ENCODE data around the gene GAREM2.

The GAREM2 gene

DNA sequence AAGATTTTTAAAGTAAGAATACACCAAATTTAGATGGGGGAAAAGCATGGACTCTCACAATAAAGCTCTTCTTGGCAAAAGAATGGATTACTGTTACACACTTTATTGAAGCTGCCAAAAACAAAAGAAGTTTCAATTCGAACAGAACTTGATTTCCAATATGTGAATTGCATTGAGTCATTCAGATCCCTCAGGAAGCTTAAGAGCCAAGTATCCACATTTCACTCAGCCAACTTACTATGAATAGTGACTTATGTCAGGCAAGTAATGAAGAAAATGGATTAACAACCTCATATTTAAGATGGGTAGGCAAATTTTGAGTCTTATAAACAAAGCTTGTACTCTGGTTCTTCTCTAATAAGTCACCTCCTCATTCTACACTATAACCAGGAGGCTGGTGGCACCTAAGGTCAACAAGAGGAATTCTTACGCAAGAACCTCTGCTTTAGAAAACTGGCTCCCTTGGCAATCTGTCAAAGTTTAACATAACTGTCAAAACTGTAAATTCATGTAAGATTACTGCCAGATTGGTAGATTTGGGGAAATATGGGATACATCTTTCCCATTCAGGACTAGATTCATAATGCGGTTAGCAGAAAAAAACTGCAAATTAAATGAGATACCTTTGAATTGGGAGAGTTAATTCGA, 65.5 kb downstream of the GAREM2 start:
- no peak for DNase-seq (ENCODE audit: low read depth)

Data from stimulated activated CD4-positive, alpha-beta T cell treated with anti-CD3 and anti-CD28 coated beads, Interleukin-2, amount 100 ng/mL, for 4 hours (primary cell).